DND-41 (cell line): ENCODE data around the gene CPAMD8.

ENCODE experiments used
- EZH2 ChIP-seq: IDR thresholded peaks from 3 replicates; pipeline ENCODE4 v1.6.1; 2012; ENCODE audit warnings: borderline replicate concordance, low read depth, mild to moderate bottlenecking, moderate library complexity, low read length, inconsistent platforms; ENCODE audit not compliant: severe bottlenecking
- TF ChIP-seq, protein P1 (sequence below): IDR thresholded peaks from 2 replicates; pipeline ENCODE4 v1.5.1; 2012; ENCODE audit warnings: borderline replicate concordance, low read length, moderate library complexity, mild to moderate bottlenecking; ENCODE audit not compliant: poor library complexity, severe bottlenecking; ENCODE audit errors: extremely low read depth

DNA sequence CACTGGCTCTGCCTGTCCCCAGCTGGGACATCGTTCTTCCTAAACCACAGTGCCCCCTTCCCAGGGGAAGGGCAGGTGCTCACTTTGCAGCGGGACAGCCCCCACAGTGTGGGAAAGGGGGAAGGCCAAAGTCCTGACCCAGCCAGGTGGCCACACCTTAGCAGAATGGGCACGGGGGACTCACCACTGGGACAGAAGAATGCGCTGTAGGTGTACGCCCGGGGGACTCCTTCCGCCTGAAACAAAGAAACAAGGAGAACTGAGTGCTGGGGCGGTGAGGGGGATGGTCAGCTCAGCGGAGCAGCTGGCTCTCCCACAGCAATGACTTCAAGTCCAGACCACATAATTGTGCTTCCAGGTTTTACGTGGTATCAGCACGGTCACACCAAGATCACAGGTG lies 88.4 kb downstream of the CPAMD8 start:
- TF ChIP-seq EZH2: no peak
- TF ChIP-seq, protein P1, sequence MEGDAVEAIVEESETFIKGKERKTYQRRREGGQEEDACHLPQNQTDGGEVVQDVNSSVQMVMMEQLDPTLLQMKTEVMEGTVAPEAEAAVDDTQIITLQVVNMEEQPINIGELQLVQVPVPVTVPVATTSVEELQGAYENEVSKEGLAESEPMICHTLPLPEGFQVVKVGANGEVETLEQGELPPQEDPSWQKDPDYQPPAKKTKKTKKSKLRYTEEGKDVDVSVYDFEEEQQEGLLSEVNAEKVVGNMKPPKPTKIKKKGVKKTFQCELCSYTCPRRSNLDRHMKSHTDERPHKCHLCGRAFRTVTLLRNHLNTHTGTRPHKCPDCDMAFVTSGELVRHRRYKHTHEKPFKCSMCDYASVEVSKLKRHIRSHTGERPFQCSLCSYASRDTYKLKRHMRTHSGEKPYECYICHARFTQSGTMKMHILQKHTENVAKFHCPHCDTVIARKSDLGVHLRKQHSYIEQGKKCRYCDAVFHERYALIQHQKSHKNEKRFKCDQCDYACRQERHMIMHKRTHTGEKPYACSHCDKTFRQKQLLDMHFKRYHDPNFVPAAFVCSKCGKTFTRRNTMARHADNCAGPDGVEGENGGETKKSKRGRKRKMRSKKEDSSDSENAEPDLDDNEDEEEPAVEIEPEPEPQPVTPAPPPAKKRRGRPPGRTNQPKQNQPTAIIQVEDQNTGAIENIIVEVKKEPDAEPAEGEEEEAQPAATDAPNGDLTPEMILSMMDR: no peak
